ENCODE data around the gene EEF1E1. TPM values are rescaled to one million over a fixed set of nuclear protein-coding genes. Genes with fewer than 3 reads are reported as not detected.

EEF1E1 gene
- total and polyA plus RNA-seq, 9 of the 15 experiments (the other 6 are each of a cell fraction or from before 2014, with no cell fraction given): 135 to 1,355 (median 327) TPM

GRCh38 chr6:8102122-8102958, at the start of gene EEF1E1 (continued):
- TF ChIP-seq PATZ1 (CRISPR knock-in tag; IDR thresholded peaks at IDR 0.05; ENCODE audit: borderline replicate concordance) (no peak), JUN (IDR thresholded peaks at IDR 0.05; ENCODE audit: borderline replicate concordance, low read depth, low read length) (no peak), JUN (CRISPR knock-in tag; IDR thresholded peaks at IDR 0.05; ENCODE audit: borderline replicate concordance) (no peak), CHD1 (IDR thresholded peaks at IDR 0.05; ENCODE audit: low read length) (no peak), HDAC3 (IDR thresholded peaks at IDR 0.05; ENCODE audit: borderline replicate concordance, partially characterized antibody) (no peak), ZNF197 (CRISPR knock-in tag; IDR thresholded peaks at IDR 0.05; ENCODE audit: low read depth) (no peak), GABPB2 (CRISPR knock-in tag; conservative IDR thresholded peaks at IDR 0.05) (no peak), ZFPM2 (CRISPR knock-in tag; IDR thresholded peaks at IDR 0.05) (no peak), FOXO4 (CRISPR knock-in tag; IDR thresholded peaks at IDR 0.05) (no peak), ZZZ3 (IDR thresholded peaks at IDR 0.05) (no peak), MECOM (CRISPR knock-in tag; IDR thresholded peaks at IDR 0.05) (peak; percentile 21; the same call in 1 of the 2 replicates), ZNF324 (CRISPR knock-in tag; IDR thresholded peaks at IDR 0.05) (no peak), ZFP1 (CRISPR knock-in tag; IDR thresholded peaks at IDR 0.05) (no peak), ZBTB26 (CRISPR knock-in tag; IDR thresholded peaks at IDR 0.05) (no peak), ZBTB33 (CRISPR knock-in tag; IDR thresholded peaks at IDR 0.05) (no peak), CAMTA2 (CRISPR knock-in tag; conservative IDR thresholded peaks at IDR 0.05) (no peak), CREB5 (CRISPR knock-in tag; IDR thresholded peaks at IDR 0.05) (no peak)
